HCT116 (cell line): Measurements from ENCODE around the gene ADA. TPM values are rescaled to one million over a fixed set of nuclear protein-coding genes. Genes with fewer than 3 reads are reported as not detected.

Experiments used
- ATAC-seq: fragments of 200-7000 bp; cut with Tn5 transposase; 2 replicates; pipeline ENCODE4 v1.9.1; 2020; ENCODE audit warnings: mild to moderate bottlenecking, moderate library complexity
- BruUV-seq: library from RNA; stranded (reverse); fragments of 400-500 nt; replicated peaks from 2 replicates; lab custom pipeline; 2021; lab: Mats Ljungman, UMichigan
- CTCF ChIA-PET: fragments of 300-600 bp; sonication (Branson Sonifier 250); formaldehyde crosslinking; loops from one replicate; lab custom pipeline; 2021; ENCODE audit warnings: antibody characterized with exemption; lab: Charles Lee
- POLR2A ChIA-PET: fragments of 300-600, 350-600 bp; sonication (Branson Sonifier 250); formaldehyde crosslinking; loops from one replicate; lab custom pipeline; 2021; ENCODE audit warnings: antibody characterized with exemption; lab: Charles Lee
- RAD21 ChIA-PET, 2 experiments: fragments of 300-600 bp; sonication (Branson Sonifier 250); formaldehyde crosslinking; loops; one replicate each; lab custom pipeline; 2023; ENCODE audit warnings: low total read pairs in 2 of 2; ENCODE audit not compliant: uncharacterized antibody in 2 of 2, unreplicated experiment in 2 of 2, low non-redundant PET in 1 of 2; lab: Charles Lee
- DNase-seq: peaks from one replicate; pipeline ENCODE4 v3.0.0-alpha.2; 2010; ENCODE audit warnings: low read depth, low spot score
- H2AFZ ChIP-seq: fragments of 200-600 bp; shearing (Covaris generic), sonication (generic); 2 replicates; pipeline ENCODE4 v1.6.1; 2017; ENCODE audit warnings: low read depth, mixed run types, mixed read lengths, antibody characterized with exemption, low read length; ENCODE audit not compliant: poor library complexity, severe bottlenecking
- H3K27ac ChIP-seq: 2 replicates; pipeline ENCODE4 v1.5.1; 2012; ENCODE audit warnings: low read depth, low read length
- H3K27me3 ChIP-seq: fragments of 200-600 bp; sonication (generic); 2 replicates; pipeline ENCODE4 v1.6.1; 2016; ENCODE audit warnings: mixed run types, low read length, mixed read lengths; ENCODE audit not compliant: insufficient read depth
- H3K36me3 ChIP-seq, 2 experiments: fragments of 200-500 bp in 1 of 2; fragments of 200-600 bp in 1 of 2; sonication (Bioruptor generic) in 1 of 2; sonication (generic) in 1 of 2; 2 replicates each; pipeline versions ENCODE4 v1.5.1 to v1.6.1; 2014 to 2016; ENCODE audit warnings: low read length in 2 of 2, inconsistent platforms in 1 of 2, mixed read lengths in 1 of 2, mixed run types in 1 of 2; ENCODE audit not compliant: insufficient read depth in 2 of 2, control insufficient read depth in 1 of 2
- H3K4me1 ChIP-seq, 2 experiments: fragments of 200-600 bp in 1 of 2; sonication (generic) in 1 of 2; 2 replicates each; pipeline versions ENCODE4 v1.5.1 to v1.6.1; 2012 to 2017; ENCODE audit warnings: low read length in 2 of 2, inconsistent platforms in 1 of 2, mild to moderate bottlenecking in 1 of 2, mixed read lengths in 1 of 2, mixed run types in 1 of 2, moderate library complexity in 1 of 2; ENCODE audit not compliant: insufficient read depth in 2 of 2, control insufficient read depth in 1 of 2
- H3K4me2 ChIP-seq: fragments of 200-600 bp; sonication (generic); 2 replicates; pipeline ENCODE4 v1.6.1; 2017; ENCODE audit warnings: mixed run types, low read length, mixed read lengths
- H3K4me3 ChIP-seq, 2 experiments: fragments of 200-600 bp in 1 of 2; sonication (generic) in 1 of 2; replicated peaks in 1 of 2; 2 replicates each; pipeline ENCODE4 v1.5.1; 2011 to 2016; ENCODE audit warnings: low read length in 2 of 2, control low read depth in 1 of 2, low read depth in 1 of 2, mild to moderate bottlenecking in 1 of 2, mixed read lengths in 1 of 2, mixed run types in 1 of 2
- H3K79me2 ChIP-seq: fragments of 200-600 bp; sonication (generic); 2 replicates; pipeline ENCODE4 v1.6.1; 2017; ENCODE audit warnings: mild to moderate bottlenecking, mixed run types, low read length, moderate library complexity, mixed read lengths; ENCODE audit not compliant: insufficient read depth
- H3K9ac ChIP-seq: fragments of 200-600 bp; sonication (generic); 2 replicates; pipeline ENCODE4 v1.6.1; 2016; ENCODE audit warnings: low read length, mixed read lengths
- H3K9me2 ChIP-seq: fragments of 200-600 bp; sonication (generic), shearing (Covaris generic); 2 replicates; pipeline ENCODE4 v1.6.1; 2017; ENCODE audit warnings: mixed run types, mild to moderate bottlenecking, moderate library complexity; ENCODE audit not compliant: insufficient read depth
- H3K9me3 ChIP-seq, 2 experiments: fragments of 200-500 bp in 1 of 2; fragments of 200-600 bp in 1 of 2; sonication (Bioruptor generic) in 1 of 2; sonication (generic) in 1 of 2; 2 replicates each; pipeline ENCODE4 v1.6.1; 2014 to 2017; ENCODE audit warnings: low read length in 2 of 2, mixed read lengths in 2 of 2, inconsistent platforms in 1 of 2, low read depth in 1 of 2, mild to moderate bottlenecking in 1 of 2, mixed run types in 1 of 2, moderate library complexity in 1 of 2; ENCODE audit not compliant: control insufficient read depth in 1 of 2, insufficient read depth in 1 of 2
- H4K20me1 ChIP-seq: fragments of 200-600 bp; sonication (generic), shearing (Covaris generic); 2 replicates; pipeline ENCODE4 v1.6.1; 2017; ENCODE audit warnings: mixed run types, mild to moderate bottlenecking, moderate library complexity; ENCODE audit not compliant: insufficient read depth
- CBX3 ChIP-seq: IDR thresholded peaks from 2 replicates; pipeline ENCODE4 v1.6.1; 2012; ENCODE audit warnings: low read depth
- CEBPB ChIP-seq: IDR thresholded peaks from 2 replicates; pipeline ENCODE4 v1.6.1; 2012; ENCODE audit warnings: low read depth
- FOSL1 ChIP-seq: IDR thresholded peaks from 2 replicates; pipeline ENCODE4 v1.6.1; 2012; ENCODE audit warnings: low read depth
- JUND ChIP-seq: IDR thresholded peaks from 2 replicates; pipeline ENCODE4 v1.6.1; 2012
- POLR2A ChIP-seq: IDR thresholded peaks from 2 replicates; pipeline ENCODE4 v1.7.0; 2011; ENCODE audit warnings: borderline replicate concordance; ENCODE audit not compliant: insufficient read depth, insufficient read length; ENCODE audit errors: extremely low read depth
- RAD21 ChIP-seq: IDR thresholded peaks from 2 replicates; pipeline ENCODE4 v1.6.1; 2012; ENCODE audit warnings: low read depth, mild to moderate bottlenecking
- YY1 ChIP-seq: IDR thresholded peaks from 2 replicates; pipeline ENCODE4 v1.6.1; 2011; ENCODE audit warnings: low read length, low read depth, moderate library complexity, mild to moderate bottlenecking; ENCODE audit not compliant: insufficient replicate concordance; ENCODE audit errors: extremely low read depth
- ZNF274 ChIP-seq: fragments of 200-500 bp; sonication (Bioruptor generic); IDR thresholded peaks from 2 replicates; pipeline ENCODE4 v1.6.1; 2014; ENCODE audit warnings: mild to moderate bottlenecking, low read depth, low read length, inconsistent platforms
- intact Hi-C: fragments of 100-400 bp; cut with micrococcal nuclease; formaldehyde crosslinking; loops from 2 replicates; pipeline ENCODE4 v1.10.0; 2022
- total RNA-seq: library from RNA; stranded (reverse); gene quantifications from one replicate; pipeline ENCODE4 v1.2.1, GENCODE V29; 2021; ENCODE audit not compliant: unreplicated experiment
- TF ChIP-seq, protein P1 (sequence below): IDR thresholded peaks from 2 replicates; pipeline ENCODE4 v1.6.1; 2012
- TF ChIP-seq, protein P2 (sequence below): IDR thresholded peaks from 2 replicates; pipeline ENCODE4 v1.6.1; 2011; ENCODE audit warnings: mild to moderate bottlenecking, low read length, moderate library complexity; ENCODE audit not compliant: insufficient replicate concordance; ENCODE audit errors: extremely low read depth
- TF ChIP-seq, protein P3 (sequence below): IDR thresholded peaks from 2 replicates; pipeline ENCODE4 v1.6.1; 2012; ENCODE audit warnings: low read depth

The ADA gene
- total RNA-seq, 1 experiment from 2014 or later: 25.9 TPM

DNA sequence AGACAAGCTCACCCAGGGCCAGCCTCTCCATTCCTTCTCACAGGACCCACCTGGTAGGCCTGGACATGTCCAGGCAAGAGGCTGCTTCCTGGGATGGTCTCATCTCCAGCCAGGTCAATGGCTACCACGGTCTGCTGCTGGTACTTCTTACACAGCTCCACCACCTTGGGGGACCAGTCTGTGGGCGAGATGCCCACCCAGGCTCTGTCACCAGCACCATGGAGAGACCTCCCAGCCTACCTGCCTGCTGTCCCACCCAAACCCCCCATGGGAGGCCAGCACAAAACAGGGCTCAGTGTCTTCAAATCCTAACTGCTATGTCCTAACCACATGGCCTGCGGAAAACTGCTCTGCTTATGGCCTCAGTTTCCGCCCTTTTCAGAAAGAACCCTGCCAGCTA lies 27.3 kb downstream of the ADA start:
- no peaks in the 10 kb centered on the region for H3K9me2 ChIP-seq
- CTCF ChIA-PET: no interaction called here
- H2AFZ ChIP-seq: no peak overlapping the region
- POLR2A ChIA-PET: no interaction called here
- no peaks in the 10 kb centered on the region for H3K79me2 ChIP-seq
- BruUV-seq: no TSS peak
- no peak overlapping the region for H3K27ac ChIP-seq
- H3K4me2 ChIP-seq: no peak overlapping the region
- intact Hi-C loops: no loop called here
- no peaks in the 10 kb centered on the region for H3K4me1 ChIP-seq
- no peak overlapping the region for H3K9ac ChIP-seq
- H3K36me3 ChIP-seq: peaks cover 10 to 44% of the 10 kb centered on the region in 2 experiments; a peak in 3 of 4 replicates
- H4K20me1 ChIP-seq: no peaks in the 10 kb centered on the region
- RAD21 ChIA-PET: no interaction called here
- no peaks in the 10 kb centered on the region for H3K27me3 ChIP-seq
- peaks cover 0 to 3% of the 10 kb centered on the region in 2 experiments; a peak in 3 of 4 replicates for H3K9me3 ChIP-seq
- no peak for DNase-seq
- H3K4me3 ChIP-seq: no peak overlapping the region
- no peak for ATAC-seq
- TF ChIP-seq JUND (no peak), FOSL1 (no peak), POLR2A (no peak)

DNA sequence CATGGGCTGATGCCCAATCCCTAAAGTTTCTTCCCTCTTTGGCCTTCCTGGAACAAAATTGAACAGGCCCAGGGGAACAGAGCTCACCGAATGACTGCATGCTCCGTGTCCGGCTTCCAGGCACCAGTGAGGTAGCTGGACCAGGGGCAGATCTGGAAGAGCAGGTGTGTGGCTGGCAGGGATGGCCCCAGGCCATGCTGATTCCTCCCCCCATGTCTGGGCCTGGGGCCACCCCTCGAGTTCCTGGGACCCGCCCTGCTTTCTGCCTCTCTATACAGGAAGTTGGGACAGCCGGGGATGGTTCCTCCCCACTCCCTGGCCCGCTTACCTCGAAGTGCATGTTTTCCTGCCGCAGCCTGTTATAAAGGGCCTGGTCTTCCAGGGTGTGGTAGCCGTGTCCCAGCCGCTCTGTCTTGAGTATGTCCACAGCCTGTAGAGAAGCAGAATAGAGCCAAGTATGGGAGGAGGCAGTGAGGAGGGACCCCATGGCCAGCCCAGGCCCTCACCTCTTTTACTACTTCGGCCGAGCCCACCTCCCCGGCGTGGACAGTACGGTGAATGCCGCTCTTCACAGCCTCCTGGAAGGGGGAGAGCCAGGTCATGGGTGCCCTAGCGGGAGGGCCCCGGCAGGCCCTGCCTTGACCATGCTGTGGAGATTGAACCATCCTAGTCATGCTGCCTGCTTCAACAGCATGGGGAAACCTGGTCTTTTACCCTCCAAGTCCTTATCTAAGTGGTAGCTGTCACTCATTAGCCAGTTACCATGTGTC lies 28.8 kb downstream of the ADA start:
- intact Hi-C loops: no loop called here

More for the DNA sequence above, 28.8 kb downstream of the ADA start:
- no peak overlapping the region for H3K27ac ChIP-seq
- H3K4me3 ChIP-seq: no peak overlapping the region
- CTCF ChIA-PET: no interaction called here
- no peak for DNase-seq
- no peaks in the 10 kb centered on the region for H3K27me3 ChIP-seq
- H3K36me3 ChIP-seq: peaks cover 10 to 44% of the 10 kb centered on the region in 2 experiments; a peak in 3 of 4 replicates
- POLR2A ChIA-PET: no interaction called here
- TF ChIP-seq, protein P1, sequence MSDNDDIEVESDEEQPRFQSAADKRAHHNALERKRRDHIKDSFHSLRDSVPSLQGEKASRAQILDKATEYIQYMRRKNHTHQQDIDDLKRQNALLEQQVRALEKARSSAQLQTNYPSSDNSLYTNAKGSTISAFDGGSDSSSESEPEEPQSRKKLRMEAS: no peak
- TF ChIP-seq, protein P2, sequence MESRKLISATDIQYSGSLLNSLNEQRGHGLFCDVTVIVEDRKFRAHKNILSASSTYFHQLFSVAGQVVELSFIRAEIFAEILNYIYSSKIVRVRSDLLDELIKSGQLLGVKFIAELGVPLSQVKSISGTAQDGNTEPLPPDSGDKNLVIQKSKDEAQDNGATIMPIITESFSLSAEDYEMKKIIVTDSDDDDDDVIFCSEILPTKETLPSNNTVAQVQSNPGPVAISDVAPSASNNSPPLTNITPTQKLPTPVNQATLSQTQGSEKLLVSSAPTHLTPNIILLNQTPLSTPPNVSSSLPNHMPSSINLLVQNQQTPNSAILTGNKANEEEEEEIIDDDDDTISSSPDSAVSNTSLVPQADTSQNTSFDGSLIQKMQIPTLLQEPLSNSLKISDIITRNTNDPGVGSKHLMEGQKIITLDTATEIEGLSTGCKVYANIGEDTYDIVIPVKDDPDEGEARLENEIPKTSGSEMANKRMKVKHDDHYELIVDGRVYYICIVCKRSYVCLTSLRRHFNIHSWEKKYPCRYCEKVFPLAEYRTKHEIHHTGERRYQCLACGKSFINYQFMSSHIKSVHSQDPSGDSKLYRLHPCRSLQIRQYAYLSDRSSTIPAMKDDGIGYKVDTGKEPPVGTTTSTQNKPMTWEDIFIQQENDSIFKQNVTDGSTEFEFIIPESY: no peak
- TF ChIP-seq, protein P3, sequence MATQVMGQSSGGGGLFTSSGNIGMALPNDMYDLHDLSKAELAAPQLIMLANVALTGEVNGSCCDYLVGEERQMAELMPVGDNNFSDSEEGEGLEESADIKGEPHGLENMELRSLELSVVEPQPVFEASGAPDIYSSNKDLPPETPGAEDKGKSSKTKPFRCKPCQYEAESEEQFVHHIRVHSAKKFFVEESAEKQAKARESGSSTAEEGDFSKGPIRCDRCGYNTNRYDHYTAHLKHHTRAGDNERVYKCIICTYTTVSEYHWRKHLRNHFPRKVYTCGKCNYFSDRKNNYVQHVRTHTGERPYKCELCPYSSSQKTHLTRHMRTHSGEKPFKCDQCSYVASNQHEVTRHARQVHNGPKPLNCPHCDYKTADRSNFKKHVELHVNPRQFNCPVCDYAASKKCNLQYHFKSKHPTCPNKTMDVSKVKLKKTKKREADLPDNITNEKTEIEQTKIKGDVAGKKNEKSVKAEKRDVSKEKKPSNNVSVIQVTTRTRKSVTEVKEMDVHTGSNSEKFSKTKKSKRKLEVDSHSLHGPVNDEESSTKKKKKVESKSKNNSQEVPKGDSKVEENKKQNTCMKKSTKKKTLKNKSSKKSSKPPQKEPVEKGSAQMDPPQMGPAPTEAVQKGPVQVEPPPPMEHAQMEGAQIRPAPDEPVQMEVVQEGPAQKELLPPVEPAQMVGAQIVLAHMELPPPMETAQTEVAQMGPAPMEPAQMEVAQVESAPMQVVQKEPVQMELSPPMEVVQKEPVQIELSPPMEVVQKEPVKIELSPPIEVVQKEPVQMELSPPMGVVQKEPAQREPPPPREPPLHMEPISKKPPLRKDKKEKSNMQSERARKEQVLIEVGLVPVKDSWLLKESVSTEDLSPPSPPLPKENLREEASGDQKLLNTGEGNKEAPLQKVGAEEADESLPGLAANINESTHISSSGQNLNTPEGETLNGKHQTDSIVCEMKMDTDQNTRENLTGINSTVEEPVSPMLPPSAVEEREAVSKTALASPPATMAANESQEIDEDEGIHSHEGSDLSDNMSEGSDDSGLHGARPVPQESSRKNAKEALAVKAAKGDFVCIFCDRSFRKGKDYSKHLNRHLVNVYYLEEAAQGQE: no peak
- TF ChIP-seq CEBPB (no peak), ZNF274 (no peak), RAD21 (no peak), YY1 (no peak), JUND (no peak), CBX3 (no peak)
- no TSS peak for BruUV-seq
- no peak for ATAC-seq
- RAD21 ChIA-PET: interaction anchor here in 1 of 2 experiments (0.5 kb wide), 1 partner anchor 27 kb away, joined by 3 read pairs; no protein-coding TSS in a partner anchor
- H3K4me2 ChIP-seq: no peak overlapping the region
- no peak overlapping the region for H2AFZ ChIP-seq
- no peaks in the 10 kb centered on the region for H3K9me2 ChIP-seq
- no peaks in the 10 kb centered on the region for H3K79me2 ChIP-seq
- peaks cover 0 to 3% of the 10 kb centered on the region in 2 experiments; a peak in 3 of 4 replicates for H3K9me3 ChIP-seq
- H4K20me1 ChIP-seq: no peaks in the 10 kb centered on the region
- H3K4me1 ChIP-seq: no peaks in the 10 kb centered on the region
- H3K9ac ChIP-seq: no peak overlapping the region
